ENCODE results near the gene HAT1.

HAT1 gene

DNA sequence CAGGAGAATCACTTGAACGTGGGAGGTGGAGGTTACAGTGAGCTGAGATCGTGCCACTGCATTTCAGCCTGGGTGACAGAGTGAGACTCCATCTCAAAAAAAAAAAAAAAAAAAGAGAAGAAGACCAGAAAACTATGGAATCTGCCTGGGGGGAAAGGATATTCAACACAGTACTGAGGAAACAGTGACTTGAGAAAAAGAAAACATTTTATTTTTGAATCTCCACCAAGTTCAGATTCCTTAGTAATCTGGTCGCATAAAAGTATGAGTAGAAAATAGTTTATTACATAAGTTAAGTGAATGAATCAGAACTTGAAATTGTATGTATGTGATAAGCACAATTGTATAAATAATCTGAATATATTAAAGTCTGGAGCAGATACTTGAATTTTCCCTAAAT, 13.0 kb upstream of the HAT1 start:
- Histone ChIP-seq H3K4me2 (ENCODE audit: insufficient read depth, low read length) (no peak overlapping the region), H3K36me3 (ENCODE audit: insufficient read depth, low read length) (no peaks in the 10 kb centered on the region), H3K4me3 (ENCODE audit: low read depth in 1 of 2, low read length in 2 of 2) (no peak overlapping the region), H3K4me1 (ENCODE audit: insufficient read depth, low read length) (no peaks in the 10 kb centered on the region), H3K9me3 (ENCODE audit: insufficient read depth, low read length, severe bottlenecking) (no peaks in the 10 kb centered on the region), H3K27me3 (ENCODE audit: insufficient read depth, low read length, poor library complexity) (no peaks in the 10 kb centered on the region), H3K9ac (ENCODE audit: low read depth, low read length) (no peak overlapping the region), H2AFZ (ENCODE audit: low read depth, low read length) (no peak overlapping the region), H4K20me1 (ENCODE audit: insufficient read depth, low read length) (no peaks in the 10 kb centered on the region), H3K79me2 (ENCODE audit: insufficient read depth, low read length) (no peaks in the 10 kb centered on the region), H3K27ac (ENCODE audit: low read length) (no peak overlapping the region)
- TF ChIP-seq, protein P1, sequence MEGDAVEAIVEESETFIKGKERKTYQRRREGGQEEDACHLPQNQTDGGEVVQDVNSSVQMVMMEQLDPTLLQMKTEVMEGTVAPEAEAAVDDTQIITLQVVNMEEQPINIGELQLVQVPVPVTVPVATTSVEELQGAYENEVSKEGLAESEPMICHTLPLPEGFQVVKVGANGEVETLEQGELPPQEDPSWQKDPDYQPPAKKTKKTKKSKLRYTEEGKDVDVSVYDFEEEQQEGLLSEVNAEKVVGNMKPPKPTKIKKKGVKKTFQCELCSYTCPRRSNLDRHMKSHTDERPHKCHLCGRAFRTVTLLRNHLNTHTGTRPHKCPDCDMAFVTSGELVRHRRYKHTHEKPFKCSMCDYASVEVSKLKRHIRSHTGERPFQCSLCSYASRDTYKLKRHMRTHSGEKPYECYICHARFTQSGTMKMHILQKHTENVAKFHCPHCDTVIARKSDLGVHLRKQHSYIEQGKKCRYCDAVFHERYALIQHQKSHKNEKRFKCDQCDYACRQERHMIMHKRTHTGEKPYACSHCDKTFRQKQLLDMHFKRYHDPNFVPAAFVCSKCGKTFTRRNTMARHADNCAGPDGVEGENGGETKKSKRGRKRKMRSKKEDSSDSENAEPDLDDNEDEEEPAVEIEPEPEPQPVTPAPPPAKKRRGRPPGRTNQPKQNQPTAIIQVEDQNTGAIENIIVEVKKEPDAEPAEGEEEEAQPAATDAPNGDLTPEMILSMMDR (IDR thresholded peaks at IDR 0.05; ENCODE audit: borderline replicate concordance, extremely low read depth, low read length, poor library complexity, severe bottlenecking): no peak
- no peak for TF ChIP-seq EZH2 (IDR thresholded peaks at IDR 0.05; ENCODE audit: borderline replicate concordance, low read depth, low read length, severe bottlenecking)
- ATAC-seq (ENCODE audit: insufficient read depth, low read depth) (no peak), DNase-seq (no peak)

DNA sequence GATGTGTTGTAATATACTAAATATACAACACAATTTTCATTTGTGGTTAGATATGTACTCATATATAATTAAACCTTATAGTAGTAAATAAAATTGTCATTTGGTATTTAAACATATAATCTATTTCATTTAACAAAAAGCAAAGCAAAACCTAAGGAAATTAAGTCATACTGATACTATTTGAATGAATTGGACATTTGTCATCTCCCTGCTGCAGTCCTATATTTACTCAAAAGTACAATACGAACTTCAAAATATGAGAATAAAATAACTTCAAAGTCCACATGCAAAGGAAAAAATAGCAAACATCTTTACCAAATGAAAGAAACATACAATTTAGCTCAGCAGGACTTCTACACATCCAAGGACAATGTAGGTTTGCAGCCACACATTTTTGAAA, 11.8 kb upstream of the HAT1 start:
- Histone ChIP-seq H3K27ac (ENCODE audit: low read length) (no peak overlapping the region), H3K79me2 (ENCODE audit: insufficient read depth, low read length) (no peaks in the 10 kb centered on the region), H3K27me3 (ENCODE audit: insufficient read depth, low read length, poor library complexity) (no peaks in the 10 kb centered on the region), H3K9me3 (ENCODE audit: insufficient read depth, low read length, severe bottlenecking) (no peaks in the 10 kb centered on the region), H4K20me1 (ENCODE audit: insufficient read depth, low read length) (no peaks in the 10 kb centered on the region), H3K4me2 (ENCODE audit: insufficient read depth, low read length) (no peak overlapping the region), H3K4me1 (ENCODE audit: insufficient read depth, low read length) (no peaks in the 10 kb centered on the region), H3K4me3 (ENCODE audit: low read depth in 1 of 2, low read length in 2 of 2) (no peak overlapping the region), H3K36me3 (ENCODE audit: insufficient read depth, low read length) (no peaks in the 10 kb centered on the region), H2AFZ (ENCODE audit: low read depth, low read length) (no peak overlapping the region), H3K9ac (ENCODE audit: low read depth, low read length) (no peak overlapping the region)
- no peak for DNase-seq
- TF ChIP-seq, protein P1 (IDR thresholded peaks at IDR 0.05; ENCODE audit: borderline replicate concordance, extremely low read depth, low read length, poor library complexity, severe bottlenecking): no peak
- no peak for TF ChIP-seq EZH2 (IDR thresholded peaks at IDR 0.05; ENCODE audit: borderline replicate concordance, low read depth, low read length, severe bottlenecking)
- ATAC-seq (ENCODE audit: insufficient read depth, low read depth): no peak

DNA sequence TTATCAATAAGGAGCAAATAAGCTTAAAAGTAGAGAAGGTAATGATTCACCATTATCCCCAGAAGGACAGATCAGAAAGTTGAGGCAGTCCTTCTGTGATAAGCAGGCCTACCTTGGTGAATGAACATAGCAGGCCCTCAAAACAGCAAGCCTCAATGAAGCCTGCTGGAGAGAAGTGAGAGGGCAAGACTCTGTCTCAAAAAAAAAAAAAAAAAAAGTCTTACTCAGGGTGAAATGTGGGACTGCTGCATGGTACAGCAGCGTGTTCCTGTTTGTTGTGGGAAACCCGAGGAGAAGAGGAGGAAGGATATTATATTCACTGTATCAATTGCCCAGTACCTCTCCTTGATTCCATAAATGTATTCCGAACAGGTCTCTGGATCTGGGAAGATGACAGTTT, 8.7 kb upstream of the HAT1 start:
- Histone ChIP-seq H3K4me3 (ENCODE audit: low read depth in 1 of 2, low read length in 2 of 2) (no peak overlapping the region), H3K36me3 (ENCODE audit: insufficient read depth, low read length) (no peaks in the 10 kb centered on the region), H3K4me1 (ENCODE audit: insufficient read depth, low read length) (no peaks in the 10 kb centered on the region), H3K4me2 (ENCODE audit: insufficient read depth, low read length) (no peak overlapping the region), H2AFZ (ENCODE audit: low read depth, low read length) (no peak overlapping the region), H3K9ac (ENCODE audit: low read depth, low read length) (no peak overlapping the region), H3K9me3 (ENCODE audit: insufficient read depth, low read length, severe bottlenecking) (no peaks in the 10 kb centered on the region), H3K27me3 (ENCODE audit: insufficient read depth, low read length, poor library complexity) (no peaks in the 10 kb centered on the region), H4K20me1 (ENCODE audit: insufficient read depth, low read length) (no peaks in the 10 kb centered on the region), H3K27ac (ENCODE audit: low read length) (no peak overlapping the region), H3K79me2 (ENCODE audit: insufficient read depth, low read length) (no peaks in the 10 kb centered on the region)
- ATAC-seq (ENCODE audit: insufficient read depth, low read depth) (no peak), DNase-seq (no peak)
- TF ChIP-seq EZH2 (IDR thresholded peaks at IDR 0.05; ENCODE audit: borderline replicate concordance, low read depth, low read length, severe bottlenecking): no peak
- TF ChIP-seq, protein P1 (IDR thresholded peaks at IDR 0.05; ENCODE audit: borderline replicate concordance, extremely low read depth, low read length, poor library complexity, severe bottlenecking): no peak

DNA sequence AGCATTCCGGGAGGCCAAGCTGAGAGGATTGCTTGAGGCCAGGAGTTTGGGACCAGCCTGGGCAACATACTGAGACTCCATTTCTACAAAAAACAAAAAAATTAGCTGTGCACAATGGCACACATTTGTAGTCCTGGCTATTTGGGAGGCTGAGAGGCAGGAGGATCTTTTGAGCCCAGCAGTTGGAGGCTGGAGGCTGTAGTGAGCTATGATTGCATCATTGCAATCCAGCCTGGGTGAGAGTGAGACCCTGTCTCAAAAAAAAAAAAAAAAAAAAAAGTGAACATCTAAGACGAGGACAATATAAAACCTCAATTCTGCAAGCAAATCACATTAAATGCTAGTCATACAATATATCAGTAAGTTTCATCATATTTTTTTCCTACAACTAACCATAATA, 2.8 kb upstream of the HAT1 start:
- DNase-seq: no peak
- H3K4me1 ChIP-seq (ENCODE audit: insufficient read depth, low read length): peaks cover 24% of the 10 kb centered on the region
- no peaks in the 10 kb centered on the region for H4K20me1 ChIP-seq (ENCODE audit: insufficient read depth, low read length)
- no peak for ATAC-seq (ENCODE audit: insufficient read depth, low read depth)
- no peak overlapping the region for H3K9ac ChIP-seq (ENCODE audit: low read depth, low read length)
- no peaks in the 10 kb centered on the region for H3K9me3 ChIP-seq (ENCODE audit: insufficient read depth, low read length, severe bottlenecking)
- no peaks in the 10 kb centered on the region for H3K27me3 ChIP-seq (ENCODE audit: insufficient read depth, low read length, poor library complexity)
- H2AFZ ChIP-seq (ENCODE audit: low read depth, low read length): no peak overlapping the region
- H3K4me2 ChIP-seq (ENCODE audit: insufficient read depth, low read length): no peak overlapping the region
- H3K4me3 ChIP-seq (ENCODE audit: low read depth in 1 of 2, low read length in 2 of 2): no peak overlapping the region
- peaks cover 22% of the 10 kb centered on the region for H3K79me2 ChIP-seq (ENCODE audit: insufficient read depth, low read length)
- no peak overlapping the region for H3K27ac ChIP-seq (ENCODE audit: low read length)
- no peak for TF ChIP-seq EZH2 (IDR thresholded peaks at IDR 0.05; ENCODE audit: borderline replicate concordance, low read depth, low read length, severe bottlenecking)
- TF ChIP-seq, protein P1 (IDR thresholded peaks at IDR 0.05; ENCODE audit: borderline replicate concordance, extremely low read depth, low read length, poor library complexity, severe bottlenecking): no peak
- peaks cover 8% of the 10 kb centered on the region for H3K36me3 ChIP-seq (ENCODE audit: insufficient read depth, low read length)
